Fibroblast of pulmonary artery (primary cell): Measurements from ENCODE around the gene TFAP2A.

Experiments used
- DNase-seq: peaks from one replicate; pipeline ENCODE4 v3.0.0-alpha.2; 2010; ENCODE audit warnings: low read depth
- H3K4me3 ChIP-seq: replicated peaks from 2 replicates; pipeline ENCODE4 v1.5.1; 2011; ENCODE audit warnings: low read depth, mild to moderate bottlenecking, control low read depth, low read length, moderate library complexity
- CTCF ChIP-seq: IDR thresholded peaks from 2 replicates; pipeline ENCODE4 v1.5.1; 2011; ENCODE audit warnings: mild to moderate bottlenecking, control low read depth, low read length, inconsistent platforms; ENCODE audit errors: missing control alignments

The TFAP2A gene

GRCh38 chr6:10441004-10441654 lies 26.3 kb upstream of the TFAP2A start:
- peak; percentile 91 for DNase-seq
- no peak overlapping the region for H3K4me3 ChIP-seq
- no peak for TF ChIP-seq CTCF

GRCh38 chr6:10437891-10438290 lies 23.0 kb upstream of the TFAP2A start:
- DNase-seq = no peak
- H3K4me3 ChIP-seq = no peak overlapping the region
- TF ChIP-seq CTCF = no peak

GRCh38 chr6:10434235-10434634 lies 19.4 kb upstream of the TFAP2A start:
- TF ChIP-seq CTCF = no peak
- no peak for DNase-seq
- no peak overlapping the region for H3K4me3 ChIP-seq

DNA sequence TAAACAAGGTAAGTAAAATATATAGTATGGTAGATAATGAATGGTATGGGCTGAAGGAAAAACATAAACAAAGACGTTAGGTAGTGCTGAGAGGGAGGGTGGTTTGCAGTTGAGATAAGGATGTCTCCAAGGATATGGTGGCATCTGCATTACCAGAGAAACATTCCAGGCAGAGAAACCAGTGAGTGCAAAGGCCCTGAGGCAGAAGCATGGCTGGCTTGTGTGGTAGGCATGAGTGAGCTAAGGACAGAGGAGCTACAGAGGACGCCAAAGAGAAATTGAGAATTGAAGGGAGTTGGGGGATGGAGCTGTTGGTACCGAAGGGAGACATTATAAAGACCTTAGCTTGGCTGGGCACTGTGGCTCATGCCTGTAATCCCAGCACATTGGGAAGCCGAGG lies 18.4 kb upstream of the TFAP2A start:
- no peak for DNase-seq
- no peak for TF ChIP-seq CTCF
- H3K4me3 ChIP-seq = no peak overlapping the region

- TF ChIP-seq CTCF = no peak
- no peak for DNase-seq
- no peak overlapping the region for H3K4me3 ChIP-seq
Observed at GRCh38 chr6:10431423-10432164, 16.7 kb upstream of the TFAP2A start.

DNA sequence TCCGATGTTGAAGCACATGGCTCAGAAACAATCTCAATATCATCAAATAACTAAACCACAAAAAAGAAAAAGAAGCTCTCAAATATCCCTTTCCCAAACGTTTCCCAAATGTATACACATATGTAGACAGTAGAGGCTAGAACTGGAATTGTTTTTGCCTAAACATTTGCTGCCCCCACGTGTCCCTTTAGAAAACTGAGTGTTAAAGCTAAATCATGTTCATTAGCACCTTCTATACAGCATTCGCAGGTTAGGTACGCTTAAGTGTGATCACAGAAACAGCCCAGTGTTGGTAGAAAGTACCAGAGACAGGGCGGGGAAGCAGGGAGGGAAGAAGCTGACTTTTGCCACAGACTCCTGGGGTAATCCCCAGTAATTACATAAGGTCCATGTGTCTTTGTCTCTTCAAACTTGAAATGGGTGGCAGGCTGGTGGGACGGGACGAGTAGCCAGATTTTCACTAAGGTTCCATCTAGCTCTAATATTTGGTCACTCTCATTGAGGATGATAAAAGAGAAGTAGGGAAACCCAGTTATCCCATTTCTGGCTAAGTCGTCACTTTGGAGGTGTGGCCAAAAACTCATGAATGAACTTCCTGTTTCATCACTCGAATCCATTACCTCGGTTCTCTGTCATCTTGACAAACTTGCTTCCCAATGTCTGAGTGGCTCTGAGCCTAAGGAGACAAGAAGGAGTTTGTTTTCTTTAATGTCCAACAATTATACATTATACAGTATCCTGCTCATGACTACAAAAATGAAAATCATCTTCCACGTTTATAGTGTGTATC lies 15.0 kb upstream of the TFAP2A start:
- peak; percentile 66 for DNase-seq
- TF ChIP-seq CTCF = peak; percentile 51
- no peak overlapping the region for H3K4me3 ChIP-seq
